GM23338 (cell line): ENCODE results near the gene FRY. TPM values are rescaled to one million over a fixed set of nuclear protein-coding genes. Genes with fewer than 3 reads are reported as not detected.

Experiments
- ATAC-seq: fragments of 200-7000 bp; cut with Tn5 transposase; 3 replicates; pipeline ENCODE4 v1.9.1; 2020
- DNase-seq: peaks from one replicate; pipeline ENCODE4 v3.0.0-alpha.2; 2015; ENCODE audit warnings: low spot score
- H2AFZ ChIP-seq: fragments of 200-600 bp; sonication (generic); 2 replicates; pipeline ENCODE4 v1.8.0; 2016; ENCODE audit warnings: antibody characterized with exemption, mild to moderate bottlenecking, moderate library complexity
- H3F3A ChIP-seq: fragments of 200-600 bp; sonication (generic); replicated peaks from 2 replicates; pipeline ENCODE4 v1.8.0; 2017; ENCODE audit warnings: antibody characterized with exemption, mixed run types, low read depth
- H3K27ac ChIP-seq: fragments of 200-600 bp; sonication (generic); 2 replicates; pipeline ENCODE4 v1.6.1; 2016; ENCODE audit warnings: low read depth
- H3K27me3 ChIP-seq: fragments of 200-600 bp; sonication (generic); 2 replicates; pipeline ENCODE4 v1.8.0; 2016; ENCODE audit warnings: mild to moderate bottlenecking, mixed run types, moderate library complexity; ENCODE audit not compliant: insufficient read depth
- H3K36me3 ChIP-seq: fragments of 200-600 bp; sonication (generic); 2 replicates; pipeline ENCODE4 v1.8.0; 2016; ENCODE audit warnings: mild to moderate bottlenecking; ENCODE audit not compliant: insufficient read depth
- H3K4me1 ChIP-seq: fragments of 200-600 bp; sonication (generic); 2 replicates; pipeline ENCODE4 v1.8.0; 2016; ENCODE audit warnings: mild to moderate bottlenecking, moderate library complexity; ENCODE audit not compliant: insufficient read depth
- H3K4me2 ChIP-seq: fragments of 200-600 bp; sonication (generic); 2 replicates; pipeline ENCODE4 v1.7.1; 2017; ENCODE audit warnings: mixed run types
- H3K4me3 ChIP-seq: fragments of 200-600 bp; sonication (generic); 2 replicates; pipeline ENCODE4 v1.6.1; 2016; ENCODE audit warnings: mixed run types
- H3K79me2 ChIP-seq: fragments of 200-600 bp; sonication (generic); replicated peaks from 2 replicates; pipeline ENCODE4 v1.8.0; 2017; ENCODE audit warnings: mild to moderate bottlenecking; ENCODE audit not compliant: insufficient read depth
- H3K9me2 ChIP-seq: fragments of 200-600 bp; sonication (generic); 2 replicates; pipeline ENCODE4 v1.8.0; 2017; ENCODE audit not compliant: insufficient read depth
- H4K20me1 ChIP-seq: fragments of 200-600 bp; sonication (generic); replicated peaks from 2 replicates; pipeline ENCODE4 v1.8.0; 2017; ENCODE audit warnings: mild to moderate bottlenecking; ENCODE audit not compliant: insufficient read depth
- H3K27ac Mint-ChIP-seq: 2 replicates; pipeline ENCODE4 v1.8.0; 2020; ENCODE audit warnings: inconsistent platforms, mild to moderate bottlenecking, moderate library complexity, mixed read lengths
- H3K27me3 Mint-ChIP-seq: 3 replicates; pipeline ENCODE4 v1.8.0; 2022; ENCODE audit warnings: low read depth, mild to moderate bottlenecking, moderate library complexity, mixed read lengths, inconsistent platforms; ENCODE audit not compliant: insufficient read depth, poor library complexity
- H3K36me3 Mint-ChIP-seq: 3 replicates; pipeline ENCODE4 v1.8.0; 2021; ENCODE audit warnings: low read depth, mild to moderate bottlenecking, inconsistent platforms, moderate library complexity, mixed read lengths
- H3K4me1 Mint-ChIP-seq: 3 replicates; pipeline ENCODE4 v1.8.0; 2020; ENCODE audit warnings: mild to moderate bottlenecking, inconsistent platforms, mixed read lengths
- H3K4me3 Mint-ChIP-seq: 3 replicates; pipeline ENCODE4 v1.8.0; 2021; ENCODE audit warnings: moderate library complexity, mild to moderate bottlenecking, inconsistent platforms, mixed read lengths
- H3K9me3 Mint-ChIP-seq: 3 replicates; pipeline ENCODE4 v1.8.0; 2020; ENCODE audit warnings: moderate library complexity, mild to moderate bottlenecking, inconsistent platforms, mixed read lengths
- CREB1 ChIP-seq: fragments of 250-450 bp; sonication (Bioruptor Pico); IDR thresholded peaks from 2 replicates; pipeline ENCODE4 v1.5.0; 2020; ENCODE audit warnings: low read depth, mild to moderate bottlenecking, moderate library complexity
- EZH2 ChIP-seq: fragments of 200-600 bp; sonication (generic); IDR thresholded peaks from one replicate; pipeline ENCODE4 v1.8.0; 2017; ENCODE audit warnings: antibody characterized with exemption, mild to moderate bottlenecking, low read depth; ENCODE audit not compliant: unreplicated experiment
- EZH2phosphoT487 ChIP-seq: fragments of 200-600 bp; sonication (generic); IDR thresholded peaks from one replicate; pipeline ENCODE4 v1.8.1; 2018; ENCODE audit warnings: antibody characterized with exemption; ENCODE audit not compliant: unreplicated experiment
- JUNB ChIP-seq: IDR thresholded peaks from one replicate; pipeline ENCODE4 v1.6.1; 2016; ENCODE audit warnings: antibody characterized with exemption; ENCODE audit not compliant: unreplicated experiment
- NANOG ChIP-seq: IDR thresholded peaks from 2 replicates; pipeline ENCODE4 v1.6.1; 2016; ENCODE audit warnings: antibody characterized with exemption, borderline replicate concordance
- POLR2AphosphoS5 ChIP-seq: IDR thresholded peaks from 2 replicates; pipeline ENCODE4 v1.6.1; 2016; ENCODE audit warnings: antibody characterized with exemption, low read depth
- STAT1 ChIP-seq: IDR thresholded peaks from one replicate; pipeline ENCODE4 v1.6.1; 2016; ENCODE audit warnings: antibody characterized with exemption; ENCODE audit not compliant: unreplicated experiment
- ZNF114 ChIP-seq: fragments of 250-450 bp; sonication (Bioruptor Pico); IDR thresholded peaks from 2 replicates; pipeline ENCODE4 v1.5.0; 2020; ENCODE audit warnings: mild to moderate bottlenecking, moderate library complexity
- ZNF331 ChIP-seq: fragments of 250-450 bp; sonication (Bioruptor Pico); IDR thresholded peaks from 2 replicates; pipeline ENCODE4 v1.5.0; 2020; ENCODE audit warnings: low read depth, mild to moderate bottlenecking, moderate library complexity
- polyA plus RNA-seq: library from polyadenylated mRNA; unstranded; fragments of >200 nt; fragmentation: Nextera tagmentation; extraction: Ambion mirVana; gene quantifications from 2 replicates; pipeline ENCODE4 v1.2.1, GENCODE V29; 2016
- total RNA-seq: library from RNA; depleted of rRNA; stranded (reverse); fragments of >200 nt; shearing (Covaris generic); gene quantifications from 2 replicates; pipeline ENCODE4 v1.2.3, GENCODE V29; 2014
- TF ChIP-seq, protein P1 (sequence below), 2 experiments: fragments of 200-600 bp in 1 of 2; sonication (generic) in 1 of 2; conservative IDR thresholded peaks; 2 replicates each; pipeline versions ENCODE4 v1.5.1 to v1.6.1; 2016 to 2017; ENCODE audit warnings: antibody characterized with exemption in 2 of 2, low read depth in 2 of 2, mild to moderate bottlenecking in 2 of 2, moderate library complexity in 1 of 2
- TF ChIP-seq, protein P2 (sequence below): IDR thresholded peaks from one replicate; pipeline ENCODE4 v1.6.1; 2018; ENCODE audit warnings: antibody characterized with exemption; ENCODE audit not compliant: unreplicated experiment

FRY gene
- total and polyA plus RNA-seq, 2 experiments from 2014 or later = 2.4 to 10.1 TPM

DNA sequence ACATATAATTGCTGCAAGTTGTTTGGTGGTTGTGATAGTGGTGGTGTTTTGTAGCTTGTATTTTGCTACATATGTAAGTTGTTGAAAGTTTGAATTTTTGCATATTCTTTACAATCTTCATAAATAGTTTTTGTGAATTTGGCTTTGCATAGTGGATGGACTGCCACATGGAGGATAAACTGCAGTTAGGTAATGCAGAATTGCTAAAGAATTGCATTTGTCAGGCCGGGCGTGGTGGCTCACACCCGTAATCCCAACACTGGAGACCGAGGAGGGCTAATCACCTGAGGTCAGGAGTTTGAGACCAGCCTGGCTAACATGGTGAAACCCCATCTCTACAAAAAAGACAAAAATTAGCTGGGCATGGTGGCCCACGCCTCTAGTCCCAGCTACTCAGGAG is 171.6 kb downstream of the FRY start:
- no peak overlapping the region for H3K27ac Mint-ChIP-seq

DNA sequence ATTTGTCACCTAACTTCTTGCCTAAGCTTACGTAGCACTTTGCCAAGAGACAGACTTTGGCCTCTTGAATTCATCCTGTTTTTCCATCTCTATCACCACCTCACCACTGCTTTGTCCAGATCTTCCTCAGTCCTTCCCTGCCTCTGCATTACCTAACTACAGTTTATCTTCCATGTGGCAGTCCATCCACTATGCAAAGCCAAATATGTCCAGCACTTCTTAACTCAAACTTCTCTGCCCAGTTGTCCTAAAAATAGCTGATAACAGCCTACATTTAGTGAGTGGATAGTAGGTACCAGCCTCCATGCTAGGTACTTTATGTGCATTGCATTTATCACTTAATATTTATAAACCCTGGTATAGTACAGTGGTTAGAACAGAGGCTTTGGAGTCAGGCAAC is 172.2 kb downstream of the FRY start:
- no peak overlapping the region for H3K4me3 ChIP-seq
- H3K9me2 ChIP-seq = 0 out of 2 replicates have a peak, but pooled peaks cover 5% of the 10 kb centered on the region
- Mint-ChIP-seq H3K36me3 (no peaks in the 10 kb centered on the region), H3K4me3 (no peak overlapping the region), H3K27me3 (peaks cover 1% of the 10 kb centered on the region), H3K4me1 (peaks cover 20% of the 10 kb centered on the region), H3K27ac (no peak overlapping the region; the same call in 1 of the 2 replicates), H3K9me3 (no peaks in the 10 kb centered on the region)
- H3K4me1 ChIP-seq = peaks cover 6% of the 10 kb centered on the region
- H4K20me1 ChIP-seq = no peaks in the 10 kb centered on the region
- H3F3A ChIP-seq = no peaks in the 10 kb centered on the region
- ATAC-seq (no peak), DNase-seq (no peak)
- H3K79me2 ChIP-seq = no peaks in the 10 kb centered on the region
- no peaks in the 10 kb centered on the region for H3K27me3 ChIP-seq
- H3K27ac ChIP-seq = no peak overlapping the region
- no peak overlapping the region for H3K4me2 ChIP-seq
- H2AFZ ChIP-seq = no peak overlapping the region
- no peaks in the 10 kb centered on the region for H3K36me3 ChIP-seq
- TF ChIP-seq CREB1 = no peak
- TF ChIP-seq, protein P1, sequence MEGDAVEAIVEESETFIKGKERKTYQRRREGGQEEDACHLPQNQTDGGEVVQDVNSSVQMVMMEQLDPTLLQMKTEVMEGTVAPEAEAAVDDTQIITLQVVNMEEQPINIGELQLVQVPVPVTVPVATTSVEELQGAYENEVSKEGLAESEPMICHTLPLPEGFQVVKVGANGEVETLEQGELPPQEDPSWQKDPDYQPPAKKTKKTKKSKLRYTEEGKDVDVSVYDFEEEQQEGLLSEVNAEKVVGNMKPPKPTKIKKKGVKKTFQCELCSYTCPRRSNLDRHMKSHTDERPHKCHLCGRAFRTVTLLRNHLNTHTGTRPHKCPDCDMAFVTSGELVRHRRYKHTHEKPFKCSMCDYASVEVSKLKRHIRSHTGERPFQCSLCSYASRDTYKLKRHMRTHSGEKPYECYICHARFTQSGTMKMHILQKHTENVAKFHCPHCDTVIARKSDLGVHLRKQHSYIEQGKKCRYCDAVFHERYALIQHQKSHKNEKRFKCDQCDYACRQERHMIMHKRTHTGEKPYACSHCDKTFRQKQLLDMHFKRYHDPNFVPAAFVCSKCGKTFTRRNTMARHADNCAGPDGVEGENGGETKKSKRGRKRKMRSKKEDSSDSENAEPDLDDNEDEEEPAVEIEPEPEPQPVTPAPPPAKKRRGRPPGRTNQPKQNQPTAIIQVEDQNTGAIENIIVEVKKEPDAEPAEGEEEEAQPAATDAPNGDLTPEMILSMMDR (conservative IDR thresholded peaks at IDR 0.05; ENCODE audit: low read depth in 2 of 2) = no peak
- no peak for TF ChIP-seq STAT1
- TF ChIP-seq ZNF331 (CRISPR knock-in tag) = no peak
- TF ChIP-seq, protein P2, sequence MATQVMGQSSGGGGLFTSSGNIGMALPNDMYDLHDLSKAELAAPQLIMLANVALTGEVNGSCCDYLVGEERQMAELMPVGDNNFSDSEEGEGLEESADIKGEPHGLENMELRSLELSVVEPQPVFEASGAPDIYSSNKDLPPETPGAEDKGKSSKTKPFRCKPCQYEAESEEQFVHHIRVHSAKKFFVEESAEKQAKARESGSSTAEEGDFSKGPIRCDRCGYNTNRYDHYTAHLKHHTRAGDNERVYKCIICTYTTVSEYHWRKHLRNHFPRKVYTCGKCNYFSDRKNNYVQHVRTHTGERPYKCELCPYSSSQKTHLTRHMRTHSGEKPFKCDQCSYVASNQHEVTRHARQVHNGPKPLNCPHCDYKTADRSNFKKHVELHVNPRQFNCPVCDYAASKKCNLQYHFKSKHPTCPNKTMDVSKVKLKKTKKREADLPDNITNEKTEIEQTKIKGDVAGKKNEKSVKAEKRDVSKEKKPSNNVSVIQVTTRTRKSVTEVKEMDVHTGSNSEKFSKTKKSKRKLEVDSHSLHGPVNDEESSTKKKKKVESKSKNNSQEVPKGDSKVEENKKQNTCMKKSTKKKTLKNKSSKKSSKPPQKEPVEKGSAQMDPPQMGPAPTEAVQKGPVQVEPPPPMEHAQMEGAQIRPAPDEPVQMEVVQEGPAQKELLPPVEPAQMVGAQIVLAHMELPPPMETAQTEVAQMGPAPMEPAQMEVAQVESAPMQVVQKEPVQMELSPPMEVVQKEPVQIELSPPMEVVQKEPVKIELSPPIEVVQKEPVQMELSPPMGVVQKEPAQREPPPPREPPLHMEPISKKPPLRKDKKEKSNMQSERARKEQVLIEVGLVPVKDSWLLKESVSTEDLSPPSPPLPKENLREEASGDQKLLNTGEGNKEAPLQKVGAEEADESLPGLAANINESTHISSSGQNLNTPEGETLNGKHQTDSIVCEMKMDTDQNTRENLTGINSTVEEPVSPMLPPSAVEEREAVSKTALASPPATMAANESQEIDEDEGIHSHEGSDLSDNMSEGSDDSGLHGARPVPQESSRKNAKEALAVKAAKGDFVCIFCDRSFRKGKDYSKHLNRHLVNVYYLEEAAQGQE = no peak
- no peak for TF ChIP-seq EZH2phosphoT487
- no peak for TF ChIP-seq NANOG

More for the DNA sequence above, 171.6 kb downstream of the FRY start:
- Mint-ChIP-seq H3K9me3 (no peaks in the 10 kb centered on the region), H3K36me3 (no peaks in the 10 kb centered on the region), H3K4me1 (peaks cover 20% of the 10 kb centered on the region), H3K27me3 (peaks cover 1% of the 10 kb centered on the region), H3K4me3 (no peak overlapping the region)
- Histone ChIP-seq H3K4me3 (no peak overlapping the region), H3K36me3 (no peaks in the 10 kb centered on the region), H3K79me2 (no peaks in the 10 kb centered on the region), H2AFZ (no peak overlapping the region), H4K20me1 (no peaks in the 10 kb centered on the region), H3K9me2 (0 out of 2 replicates have a peak, but pooled peaks cover 5% of the 10 kb centered on the region), H3K4me2 (no peak overlapping the region), H3K27me3 (no peaks in the 10 kb centered on the region), H3F3A (no peaks in the 10 kb centered on the region), H3K4me1 (peaks cover 6% of the 10 kb centered on the region), H3K27ac (no peak overlapping the region)
- TF ChIP-seq EZH2phosphoT487 (no peak), JUNB (no peak), ZNF114 (CRISPR knock-in tag) (no peak), POLR2AphosphoS5 (no peak), ZNF331 (CRISPR knock-in tag) (no peak), EZH2 (no peak), CREB1 (no peak)
- TF ChIP-seq, protein P1 (conservative IDR thresholded peaks at IDR 0.05; ENCODE audit: low read depth in 2 of 2) = no peak
- TF ChIP-seq, protein P2 = no peak
- DNase-seq (no peak), ATAC-seq (no peak)
